IPS DF 4.7 (cell line): ENCODE measurements around the gene TP53TG5.

ENCODE experiments used
- DNase-seq: peaks from one replicate; pipeline ENCODE4 v3.0.0-alpha.2; 2013; ENCODE audit warnings: low spot score; ENCODE audit errors: extremely low read depth

TP53TG5 gene

GRCh38 chr20:45346851-45347250 is 31.3 kb downstream of the TP53TG5 start:
- DNase-seq = no peak

- DNase-seq = no peak
These were observed 31.8 kb downstream of the TP53TG5 start for GRCh38 chr20:45346291-45346718.

- DNase-seq = no peak
These were observed 32.8 kb downstream of the TP53TG5 start for GRCh38 chr20:45345104-45345936.

DNA sequence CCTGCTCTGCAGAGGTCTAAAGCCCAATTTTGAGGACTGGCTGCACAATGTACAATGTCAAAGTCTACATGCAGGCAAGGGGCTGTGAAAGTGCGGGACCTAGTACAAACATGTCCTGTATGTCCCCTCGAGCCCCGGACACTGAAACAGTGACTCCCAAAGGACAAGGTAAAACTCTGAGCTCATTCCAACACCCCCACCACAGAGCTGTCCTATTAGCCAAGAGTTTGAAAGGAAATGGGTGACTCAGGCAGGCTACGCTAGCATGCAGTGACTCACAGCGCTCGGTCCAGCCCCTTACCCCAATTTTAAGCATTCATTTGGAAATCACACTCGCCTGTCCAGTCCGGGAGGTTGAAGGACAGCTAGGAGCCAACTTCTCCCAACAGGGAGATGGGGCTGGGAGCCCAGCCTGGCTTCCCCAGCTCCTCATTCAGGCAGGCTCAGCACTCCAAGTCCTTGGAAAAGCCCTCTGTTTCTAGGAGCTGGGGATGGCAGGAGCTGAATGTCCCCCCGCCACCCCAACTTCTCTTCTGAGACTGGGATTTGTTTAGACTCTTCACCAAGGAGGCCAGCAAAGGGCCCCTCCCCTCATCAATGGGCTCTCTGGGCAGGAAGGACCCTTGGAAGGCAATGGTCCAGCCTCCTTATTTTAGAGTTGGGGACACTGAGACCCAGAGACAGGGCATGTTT is 33.8 kb downstream of the TP53TG5 start:
- no peak for DNase-seq

DNA sequence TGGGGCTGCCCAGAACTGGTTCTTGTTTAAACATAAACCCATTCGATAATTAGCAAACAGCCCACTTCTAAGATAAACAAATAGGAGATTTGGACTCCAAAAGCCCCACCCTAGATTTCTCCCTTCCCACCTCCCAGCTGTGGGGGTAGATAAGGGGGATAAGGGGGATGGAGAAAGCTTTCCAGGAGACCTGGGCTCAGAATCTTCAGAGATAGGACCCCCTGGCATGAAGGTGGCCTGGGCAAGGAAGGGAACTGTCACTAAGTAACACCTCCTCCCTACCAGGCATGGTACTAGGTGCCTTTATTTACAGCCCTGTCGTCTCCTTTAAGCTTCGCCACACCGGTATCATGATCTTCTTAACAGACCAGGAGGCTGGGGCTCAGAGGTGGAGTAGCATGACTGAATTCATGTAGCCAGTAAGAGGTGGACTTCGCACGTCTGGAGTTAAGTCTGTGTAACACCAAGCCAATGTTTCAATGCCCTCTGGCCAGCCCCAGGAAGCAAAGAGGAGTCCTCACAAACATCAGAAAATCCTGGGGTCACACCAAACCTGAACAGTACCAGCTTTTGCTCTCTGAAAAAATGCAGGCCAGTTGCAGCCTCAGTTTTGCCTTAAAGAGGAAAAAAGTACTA is 34.5 kb downstream of the TP53TG5 start:
- DNase-seq = no peak

DNA sequence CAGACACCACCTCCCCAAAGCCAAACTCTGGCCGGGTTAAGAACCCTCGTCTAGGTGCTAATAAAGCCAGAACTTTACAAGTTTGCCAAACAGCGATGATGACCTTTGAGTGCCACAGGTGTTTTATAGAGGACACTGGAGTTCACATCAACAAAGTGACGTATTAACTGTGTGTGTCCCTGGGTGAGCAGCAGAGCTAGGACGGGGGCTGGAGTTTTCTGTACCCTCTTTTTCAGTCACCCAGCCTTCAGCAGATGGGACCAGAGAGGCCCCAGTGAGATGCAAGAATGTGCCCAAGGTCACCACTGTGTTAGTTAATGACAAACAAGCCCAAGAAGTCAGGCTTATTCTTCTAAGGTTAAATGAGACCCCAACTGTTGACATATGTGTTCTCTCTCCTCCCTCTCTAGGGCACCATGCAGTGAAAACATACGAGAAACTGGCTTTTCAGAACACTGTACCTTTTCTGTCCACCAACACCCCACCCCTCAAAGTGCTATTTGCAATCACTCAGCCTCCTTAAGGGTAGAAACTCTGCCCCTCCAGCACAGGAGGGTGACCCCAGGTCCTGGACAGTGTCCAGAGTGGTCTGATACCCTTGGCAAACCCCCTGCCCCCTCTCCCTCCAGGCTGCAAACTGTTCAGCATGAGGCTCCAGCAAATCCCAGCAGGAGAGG is 35.1 kb downstream of the TP53TG5 start:
- DNase-seq = no peak

- DNase-seq = no peak
These were observed 35.9 kb downstream of the TP53TG5 start for GRCh38 chr20:45341939-45342854.

DNA sequence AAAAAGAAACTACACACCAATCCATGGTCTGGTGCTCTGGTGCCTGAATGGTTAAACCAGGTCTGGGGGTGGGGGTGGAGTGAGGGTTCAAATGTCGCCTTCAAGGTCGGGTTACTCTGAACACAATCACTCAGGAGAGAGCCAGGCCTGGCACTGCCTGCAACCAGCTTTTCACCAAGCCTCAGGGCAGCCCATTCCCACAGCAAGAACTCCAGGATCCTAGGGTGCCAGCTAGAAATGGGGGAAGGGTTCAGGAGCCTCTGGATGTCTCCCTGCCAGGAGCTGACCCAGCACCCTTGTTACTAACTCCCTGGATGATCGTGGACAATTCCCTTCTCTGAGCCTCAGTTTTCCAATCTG is 36.6 kb downstream of the TP53TG5 start:
- no peak for DNase-seq

- DNase-seq = no peak
These were observed 37.2 kb downstream of the TP53TG5 start for GRCh38 chr20:45340951-45341350.

GRCh38 chr20:45340236-45340847 is 37.8 kb downstream of the TP53TG5 start:
- DNase-seq = no peak

GRCh38 chr20:45339799-45340198 is 38.3 kb downstream of the TP53TG5 start:
- DNase-seq = no peak

GRCh38 chr20:45339084-45339483 is 39.0 kb downstream of the TP53TG5 start:
- no peak for DNase-seq

GRCh38 chr20:45338121-45339030 is 39.7 kb downstream of the TP53TG5 start:
- DNase-seq = no peak

DNA sequence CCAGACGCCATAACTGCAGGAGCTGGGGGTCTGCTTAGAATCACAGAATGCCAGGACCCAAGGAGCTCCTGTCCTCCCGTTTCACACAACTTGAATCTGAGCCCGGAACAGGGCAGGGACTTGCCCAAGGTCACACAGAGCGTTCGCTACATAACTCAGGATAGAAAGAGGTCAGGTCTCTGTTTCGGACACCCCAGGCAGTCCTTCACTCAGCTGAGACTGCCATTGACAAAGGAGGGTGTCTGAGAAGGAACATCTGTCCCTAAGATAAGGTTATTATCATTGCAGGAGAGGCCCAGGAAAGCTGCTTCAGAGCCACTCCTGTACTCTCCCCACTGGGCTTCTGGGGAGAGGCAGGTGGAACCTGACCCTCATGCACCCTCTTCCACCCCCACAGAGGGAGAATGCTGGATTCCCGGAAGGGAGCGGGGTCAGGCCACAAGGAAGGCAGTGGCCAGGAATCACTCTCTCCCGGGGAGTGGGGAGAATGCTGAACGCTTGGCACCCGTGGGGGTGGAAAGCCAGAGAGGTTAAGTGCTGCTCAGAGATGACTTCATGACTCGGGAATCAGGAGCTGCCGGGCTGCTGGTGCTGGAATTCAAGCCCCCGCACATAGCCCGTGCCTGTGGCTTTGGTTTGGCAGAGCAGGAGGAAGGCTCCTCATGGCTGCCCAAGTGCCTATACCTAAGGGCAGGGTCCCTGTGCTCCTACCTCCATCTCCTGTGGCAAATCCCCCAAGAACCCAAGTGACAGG is 40.6 kb downstream of the TP53TG5 start:
- no peak for DNase-seq

DNA sequence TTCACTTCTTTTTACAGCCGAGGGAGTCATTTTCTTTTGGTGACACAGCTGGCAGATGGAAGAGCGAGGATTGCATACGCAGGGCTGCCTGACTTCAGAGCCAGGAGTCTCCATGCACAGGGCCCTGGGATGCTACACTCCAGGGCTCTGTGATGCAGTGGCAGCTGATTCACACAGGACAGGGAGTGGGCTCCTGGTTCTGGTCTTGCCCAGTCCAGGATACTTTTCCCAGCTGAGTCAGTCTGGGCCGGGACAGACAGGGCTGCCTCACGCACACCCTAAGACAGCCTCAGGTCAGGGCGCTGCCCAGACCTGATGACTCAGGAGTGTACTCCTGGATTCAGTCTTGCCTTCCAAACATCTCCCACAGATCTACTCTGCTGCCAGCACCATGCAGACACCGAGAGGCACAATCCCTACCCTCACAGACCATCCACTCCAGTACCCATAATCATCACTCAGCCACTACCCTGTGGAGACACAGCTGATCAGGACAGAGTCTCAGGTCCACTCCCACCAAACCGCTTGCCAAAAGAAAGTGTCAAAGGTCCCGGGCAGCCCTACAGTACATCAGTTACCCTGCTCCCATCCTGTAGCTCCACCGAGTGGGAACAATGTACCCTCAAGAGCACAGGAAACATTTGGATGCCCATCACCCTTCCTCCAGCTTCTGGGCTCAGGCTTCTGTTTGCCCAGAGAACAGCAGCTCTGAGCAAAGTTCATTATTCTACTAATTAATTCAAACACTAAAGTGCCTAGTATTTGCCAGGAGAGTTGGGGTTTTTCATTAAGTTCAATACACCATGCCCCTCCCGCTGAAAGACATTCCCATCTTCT is 41.4 kb downstream of the TP53TG5 start:
- no peak for DNase-seq

GRCh38 chr20:45330476-45330875 is 47.6 kb downstream of the TP53TG5 start:
- no peak for DNase-seq

DNA sequence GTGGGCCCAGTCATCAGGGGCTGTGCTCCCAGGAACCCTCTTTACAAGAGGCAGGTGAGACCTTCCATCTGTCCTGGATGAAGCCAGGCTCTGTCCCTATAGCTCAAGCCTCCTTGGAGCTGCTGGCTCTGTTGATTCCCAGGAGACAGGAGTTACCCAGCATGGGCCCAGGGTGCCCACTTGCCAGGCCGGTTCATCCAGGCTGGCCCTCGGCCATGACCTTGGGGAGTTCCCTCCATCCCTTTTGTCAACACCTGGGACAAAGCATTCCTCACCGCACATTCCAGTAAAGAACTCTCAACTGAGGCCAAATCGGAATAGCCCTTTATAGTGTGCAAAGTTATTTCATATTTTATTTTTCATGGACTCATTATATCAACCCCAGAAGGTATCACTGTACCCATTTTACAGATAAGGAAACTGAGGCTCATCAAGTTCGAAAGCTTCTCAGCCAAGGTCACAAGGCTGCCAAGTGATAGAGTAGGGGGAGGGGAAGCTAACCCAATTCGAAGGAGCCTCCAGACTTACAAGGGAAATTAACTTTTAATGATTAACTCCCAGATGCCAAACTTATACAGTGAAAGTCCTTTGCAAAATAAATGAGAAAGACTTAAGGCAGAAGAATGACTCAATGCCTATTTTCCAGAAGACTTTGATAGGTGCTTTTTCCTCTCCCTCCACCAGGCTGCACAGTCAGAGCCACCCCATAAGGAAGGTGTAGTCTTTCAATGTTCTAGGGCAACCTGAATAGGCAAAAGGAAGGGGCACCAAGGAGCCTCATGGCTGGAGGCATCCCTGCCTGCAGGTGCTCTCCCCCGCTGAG is 48.4 kb downstream of the TP53TG5 start:
- DNase-seq = no peak
